Measurements from ENCODE around the gene PCSK6.
"Not testable (repeated sequence)": the region's sequence is repeated elsewhere in the genome, so short reads cannot be mapped to it uniquely, and the experiment has no call there.

PCSK6 gene

DNA sequence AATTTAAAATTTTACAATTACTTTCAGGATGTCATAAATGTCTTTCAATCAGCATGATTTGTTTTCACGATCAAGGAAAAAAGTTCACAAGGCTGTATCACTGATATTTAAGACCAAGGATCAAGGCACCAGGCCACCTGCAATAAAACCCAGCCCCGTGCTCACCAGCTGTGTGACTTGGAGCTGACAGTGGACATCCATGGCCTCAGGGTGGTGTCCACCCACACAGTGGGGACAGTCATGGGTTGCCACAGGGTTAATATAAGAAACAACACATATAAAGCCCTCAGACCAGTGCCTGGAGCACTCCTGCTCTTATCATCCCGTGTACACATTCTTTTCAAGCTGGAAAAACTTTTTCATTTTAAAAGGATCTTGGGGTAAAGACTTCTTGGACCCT, 56.5 kb downstream of the PCSK6 start:
- no peak for DNase-seq (ENCODE audit: low read depth, low spot score)

DNA sequence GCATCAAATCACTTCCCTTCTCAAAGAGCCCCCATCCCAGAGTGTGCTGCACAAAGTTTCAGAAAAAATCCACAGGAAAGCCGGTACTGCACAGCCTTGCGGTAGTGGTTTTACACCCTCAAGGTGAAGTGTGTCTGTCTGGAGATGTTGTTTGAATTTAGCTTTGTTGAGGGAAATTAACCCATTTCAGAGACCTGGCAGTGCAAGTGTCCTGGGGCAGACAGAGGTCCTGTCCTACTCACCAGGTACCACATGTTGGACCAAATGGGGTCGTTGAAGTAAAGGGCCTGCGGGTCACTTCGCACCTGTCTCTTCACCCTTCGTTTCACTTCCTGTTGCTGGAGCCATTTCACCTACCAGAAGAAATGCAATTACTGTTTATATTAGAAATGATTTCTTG, 57.8 kb downstream of the PCSK6 start:
- DNase-seq (ENCODE audit: low read depth, low spot score): no peak

DNA sequence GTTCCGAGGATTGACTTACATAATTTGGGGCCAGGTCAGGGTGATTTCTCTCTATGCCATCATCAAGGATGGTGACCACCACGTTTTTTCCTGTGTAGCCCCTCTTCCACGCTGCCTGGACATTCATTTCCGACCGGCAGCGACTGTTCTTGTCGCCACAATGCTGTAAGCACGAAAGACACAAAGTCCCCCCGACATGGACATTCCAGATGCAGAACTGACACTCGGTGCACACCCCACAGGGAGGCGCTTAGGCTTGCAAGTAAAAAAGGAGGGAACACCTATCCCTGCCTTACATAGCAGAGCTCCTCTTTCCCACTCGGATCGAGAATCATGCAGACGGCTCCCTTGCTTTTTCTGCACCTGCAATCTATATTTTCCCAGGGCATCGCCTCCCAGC, 58.2 kb downstream of the PCSK6 start:
- no peak for DNase-seq (ENCODE audit: low read depth, low spot score)

DNA sequence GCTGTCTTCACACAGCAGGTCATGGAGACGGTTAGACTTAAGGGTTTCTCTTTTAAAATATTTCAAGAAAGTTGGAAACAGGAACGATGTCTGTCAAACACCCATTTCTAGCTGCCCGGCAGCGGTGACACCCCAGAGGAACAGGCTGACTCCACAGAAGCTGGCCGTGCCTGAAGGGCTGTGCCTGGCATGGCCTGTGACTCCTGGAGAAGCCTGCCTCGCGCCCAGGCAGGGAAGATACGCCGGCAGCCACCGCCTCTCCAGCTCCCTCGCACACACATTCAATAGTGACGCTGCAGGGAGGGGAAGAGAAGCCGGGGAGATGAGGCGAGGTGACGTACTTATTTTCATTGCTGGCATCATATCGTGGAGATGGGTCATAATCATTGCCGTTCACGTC, 59.9 kb downstream of the PCSK6 start:
- no peak for DNase-seq (ENCODE audit: low read depth, low spot score)

DNA sequence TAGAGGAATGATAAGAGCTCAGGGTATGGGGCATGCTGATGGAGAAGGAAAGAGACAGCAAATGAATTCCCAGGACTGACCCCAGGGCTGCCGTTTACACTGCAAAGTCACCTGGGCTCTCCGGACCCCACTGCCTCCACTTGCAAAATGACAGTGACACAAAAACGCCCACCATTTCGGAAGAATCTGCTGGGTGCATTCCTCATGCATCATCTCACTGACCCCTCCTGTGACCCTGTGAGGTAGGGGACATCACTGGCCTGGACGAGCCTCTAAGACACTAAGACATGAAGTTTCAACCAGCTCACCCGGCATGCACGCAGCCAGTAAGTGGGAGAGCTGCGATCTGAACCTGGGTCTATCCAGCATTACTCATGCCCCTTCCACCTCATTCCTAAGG, 60.3 kb downstream of the PCSK6 start:
- no peak for DNase-seq (ENCODE audit: low read depth, low spot score)

DNA sequence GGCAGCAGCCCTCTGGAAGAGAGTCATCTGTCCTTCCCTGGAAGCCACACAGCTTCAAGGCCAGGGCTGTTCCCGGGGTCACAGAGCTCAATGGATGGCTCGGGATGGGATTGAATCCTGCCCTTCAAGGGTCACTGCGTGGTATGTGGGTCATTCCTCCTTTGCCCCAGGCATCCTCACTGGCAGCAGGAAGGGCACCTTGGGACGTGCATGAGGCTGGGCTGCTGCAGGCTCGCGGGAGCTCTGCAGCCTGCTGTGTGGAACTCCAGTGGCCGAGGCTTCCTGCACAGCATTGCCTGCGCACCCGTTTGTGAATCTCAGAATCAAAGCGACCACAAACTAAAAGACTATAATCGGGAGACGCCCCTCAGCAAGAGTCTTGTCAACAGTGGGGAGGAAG, 60.7 kb downstream of the PCSK6 start:
- no peak for DNase-seq (ENCODE audit: low read depth, low spot score)

DNA sequence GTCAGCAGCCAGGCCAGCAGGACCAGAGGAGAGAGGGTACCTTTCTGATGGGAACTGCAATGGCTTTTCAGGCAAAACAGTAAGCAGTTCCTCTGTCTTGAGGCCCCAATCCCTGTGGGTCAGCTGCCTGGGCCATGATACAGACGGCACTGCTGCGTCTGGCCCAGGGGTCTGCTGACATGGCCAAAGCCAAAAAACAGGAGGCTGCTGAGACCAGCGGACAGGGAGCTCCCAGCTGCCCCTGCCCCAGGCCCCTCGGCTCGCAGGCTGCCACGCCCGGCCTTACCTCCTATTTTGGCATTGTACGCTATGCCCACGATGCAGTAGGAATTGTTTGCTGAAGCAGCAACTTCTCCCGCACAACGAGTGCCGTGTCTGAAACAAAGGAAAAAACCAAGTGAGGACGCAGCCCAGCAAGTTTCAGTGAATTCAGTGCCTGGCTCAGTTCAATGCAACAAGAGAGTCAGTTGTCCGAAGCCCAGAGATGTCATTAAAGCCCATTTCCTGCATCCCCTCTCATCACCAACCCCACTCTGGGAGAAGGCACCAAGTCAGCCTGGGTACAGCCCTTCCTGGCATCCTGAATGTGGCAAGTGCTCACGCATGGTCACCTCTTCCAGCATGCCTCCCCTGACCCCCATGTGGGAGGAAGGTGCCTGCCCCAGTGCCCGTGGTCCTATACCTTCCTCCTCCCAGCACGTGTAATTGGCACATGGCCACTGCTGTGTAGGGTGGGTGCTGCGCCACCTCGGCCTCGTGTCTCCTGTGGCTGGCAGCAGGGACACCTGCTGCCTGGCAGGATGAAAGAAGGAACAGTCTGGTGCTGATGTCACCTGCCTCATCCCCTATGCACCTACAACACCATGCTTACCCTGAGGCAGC, 61.7 kb downstream of the PCSK6 start:
- no peak for DNase-seq (ENCODE audit: low read depth, low spot score)

DNA sequence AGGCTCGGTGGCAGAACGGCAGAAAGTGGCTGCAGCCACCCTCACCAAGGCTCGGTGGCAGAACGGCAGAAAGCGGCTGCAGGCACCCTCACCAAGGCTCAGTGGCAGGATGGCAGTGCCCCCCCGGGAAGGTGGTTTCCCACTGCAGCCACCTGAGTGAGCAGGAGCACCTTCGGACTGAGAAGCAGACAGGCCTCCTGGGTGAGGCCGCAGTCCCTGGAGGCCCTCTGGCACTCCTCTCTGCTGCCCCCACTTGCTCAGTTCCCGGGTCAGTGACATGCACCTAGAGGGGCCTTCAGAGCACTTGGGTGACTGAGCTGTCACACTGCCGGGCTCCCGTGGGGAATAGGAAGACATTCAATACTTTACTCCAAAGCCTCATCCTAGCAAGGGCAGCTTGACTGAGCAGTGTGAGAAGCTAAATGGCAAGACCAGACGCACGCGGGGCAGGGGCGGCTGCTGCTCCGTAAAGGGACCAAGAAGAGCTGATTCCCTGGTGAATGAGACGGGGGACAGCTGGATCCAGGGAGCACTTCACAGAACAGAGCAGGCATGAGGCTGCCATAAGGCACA, 62.7 kb downstream of the PCSK6 start:
- no peak for DNase-seq (ENCODE audit: low read depth, low spot score)

DNA sequence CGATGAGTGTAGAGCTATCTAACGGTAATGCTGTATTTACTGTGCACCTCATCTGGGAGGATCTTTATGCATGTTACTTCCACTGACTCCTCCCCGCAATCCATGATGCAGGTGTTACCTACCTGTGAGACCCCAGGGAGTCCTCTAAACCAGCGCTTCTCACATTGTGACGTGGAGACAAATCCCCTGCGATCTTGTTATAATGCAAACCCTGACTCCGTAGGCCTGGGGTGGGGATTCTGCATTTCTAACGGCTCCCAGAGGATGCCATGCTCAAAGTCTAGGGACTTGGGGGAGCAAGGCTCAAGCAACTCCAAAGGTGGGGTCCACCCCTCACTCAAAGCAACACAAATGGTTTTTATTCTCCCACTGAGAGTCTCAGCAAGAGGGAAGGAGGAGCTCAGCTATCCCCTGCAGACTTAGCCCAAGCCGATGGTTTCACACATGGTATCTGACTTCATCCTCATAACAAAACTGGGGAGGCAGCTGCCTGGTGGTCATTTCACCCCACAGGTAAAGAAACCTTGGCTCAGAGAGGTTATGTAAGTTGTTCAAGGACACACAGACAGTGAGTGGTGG, 63.6 kb downstream of the PCSK6 start:
- DNase-seq (ENCODE audit: low read depth, low spot score): no peak

DNA sequence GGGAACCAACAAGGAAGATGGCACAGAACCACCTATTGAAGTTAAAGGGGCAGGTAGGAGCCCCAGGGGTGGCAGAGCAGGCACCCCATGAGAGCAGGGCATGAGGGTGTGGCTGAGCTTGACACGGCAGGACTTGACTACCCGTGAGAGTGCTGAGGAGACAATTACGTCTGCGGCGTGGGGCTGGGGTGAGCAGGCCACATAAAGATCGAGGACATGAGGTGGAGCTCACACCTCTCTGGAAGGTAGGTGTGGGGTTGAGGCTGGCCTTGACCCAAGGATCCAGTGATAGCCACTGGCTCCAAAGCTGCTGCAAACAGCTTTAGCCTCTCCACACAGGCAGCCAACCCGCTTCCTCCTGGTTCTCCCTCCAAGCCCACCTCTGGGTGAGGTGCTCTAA, 64.5 kb downstream of the PCSK6 start:
- DNase-seq (ENCODE audit: low read depth, low spot score): no peak

DNA sequence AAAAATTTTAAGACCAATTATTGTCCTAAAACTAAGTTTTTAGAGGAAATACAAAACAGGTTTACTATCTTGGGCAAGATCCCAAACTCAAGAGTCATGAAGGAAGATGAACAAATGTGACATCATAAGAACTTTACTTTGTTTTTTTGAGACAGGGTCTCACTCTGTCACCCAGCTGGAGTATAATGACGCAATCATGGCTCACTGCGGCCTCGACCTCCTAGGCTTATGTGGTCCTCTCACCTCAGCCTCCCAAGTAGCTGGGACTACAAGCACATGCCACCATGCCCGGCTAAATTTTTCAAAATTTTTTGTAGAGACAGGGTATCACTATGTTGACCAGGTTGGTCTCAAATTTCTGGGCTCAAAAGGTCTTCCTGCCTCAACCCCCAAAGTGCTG, 69.3 kb downstream of the PCSK6 start:
- DNase-seq (ENCODE audit: low read depth, low spot score): no peak

DNA sequence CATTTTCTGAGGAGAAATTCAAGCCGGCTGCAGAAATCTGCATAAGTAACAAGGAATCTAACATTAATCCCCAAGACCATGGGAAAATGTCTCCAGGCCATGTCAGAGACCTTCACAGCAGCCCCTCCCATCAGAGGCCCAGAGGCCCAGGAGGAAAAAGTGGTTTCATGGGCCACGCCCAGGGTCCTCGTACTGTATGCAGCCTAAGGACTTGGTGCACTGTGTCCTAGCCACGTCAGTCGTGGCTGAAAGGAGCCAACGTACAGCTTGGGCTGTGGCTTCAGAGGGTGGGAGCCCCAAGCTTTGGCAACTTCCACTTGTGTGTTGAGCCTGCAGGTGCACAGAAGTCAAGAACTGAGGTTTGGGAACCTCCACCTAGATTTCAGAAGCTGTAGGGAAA, 73.0 kb downstream of the PCSK6 start:
- not testable (repeated sequence) for DNase-seq (ENCODE audit: low read depth, low spot score)

DNA sequence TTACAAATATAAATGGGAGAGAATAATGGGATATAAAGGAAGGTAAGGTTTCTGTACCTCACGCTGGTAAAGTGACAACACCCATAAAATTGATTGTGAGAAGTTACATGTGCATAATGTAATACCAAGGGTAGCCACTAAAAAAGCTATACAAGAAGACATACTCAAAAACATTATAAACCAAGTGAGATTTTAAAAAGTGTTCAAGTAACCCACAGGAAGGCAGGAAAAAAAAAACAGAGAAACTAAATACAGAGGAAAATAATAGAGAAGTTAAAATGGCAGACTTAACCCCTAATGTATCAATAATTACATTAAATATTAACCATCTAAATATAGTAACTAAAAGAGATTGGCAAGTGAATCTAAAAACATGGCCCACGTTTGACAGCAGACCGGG, 76.3 kb downstream of the PCSK6 start:
- no peak for DNase-seq (ENCODE audit: low read depth, low spot score)

DNA sequence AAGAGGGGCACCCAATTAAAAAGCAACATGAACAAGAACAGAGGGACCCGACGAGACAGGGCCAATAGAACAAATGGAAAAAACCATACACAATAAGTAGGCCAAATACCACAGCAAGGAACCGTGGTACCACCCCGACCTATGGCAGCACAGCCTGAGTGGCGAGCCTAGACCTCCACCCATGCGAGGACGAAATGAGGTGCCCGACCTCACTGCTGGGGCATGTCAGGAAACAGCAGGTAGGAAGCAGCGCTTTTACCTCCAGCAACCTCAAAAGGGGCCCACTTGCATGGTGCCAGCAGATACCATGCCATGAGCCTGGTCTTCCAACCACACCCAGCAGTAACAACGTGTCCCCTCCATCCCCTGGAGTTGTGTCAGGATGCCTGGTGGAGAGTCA, 77.9 kb downstream of the PCSK6 start:
- DNase-seq (ENCODE audit: low read depth, low spot score): no peak

DNA sequence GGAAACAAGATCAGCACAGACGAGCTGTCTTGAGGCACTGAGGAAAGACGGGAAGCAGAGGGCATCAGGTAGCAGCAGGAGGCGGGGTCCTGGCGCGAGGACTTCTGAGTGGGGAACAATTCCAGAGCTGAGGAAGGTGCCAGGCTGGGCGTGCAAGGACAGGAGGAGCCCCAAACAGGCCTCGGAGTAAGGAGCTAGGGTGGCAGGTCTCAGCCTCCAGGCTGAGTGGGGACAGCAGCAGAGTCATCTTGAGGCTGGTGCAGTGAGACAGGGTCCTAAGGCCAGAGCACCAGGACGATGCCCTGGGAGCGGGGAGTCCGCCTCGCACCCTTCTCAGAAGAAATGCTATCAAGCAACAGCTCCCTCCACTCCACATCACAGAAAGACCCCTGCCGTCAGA, 78.4 kb downstream of the PCSK6 start:
- DNase-seq (ENCODE audit: low read depth, low spot score): no peak

DNA sequence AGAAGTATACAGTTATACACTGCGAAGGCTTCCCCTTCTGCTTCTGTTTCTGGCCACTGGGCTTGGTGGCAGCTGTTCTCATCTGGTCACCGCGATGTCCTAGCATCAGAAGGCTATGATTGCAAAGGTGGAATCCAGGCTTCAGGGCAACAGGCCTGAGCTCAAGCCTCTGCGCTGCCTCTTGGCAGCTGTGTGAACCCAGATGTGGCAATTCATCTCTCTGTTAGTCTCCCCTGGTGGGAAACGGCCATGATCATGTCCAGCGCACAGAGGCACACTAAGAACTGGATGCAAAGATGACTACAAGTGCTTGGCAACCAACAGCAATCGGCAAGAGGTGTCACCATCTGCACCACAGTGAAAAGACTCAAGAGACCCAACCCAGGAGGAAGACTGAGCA, 78.9 kb downstream of the PCSK6 start:
- no peak for DNase-seq (ENCODE audit: low read depth, low spot score)

DNA sequence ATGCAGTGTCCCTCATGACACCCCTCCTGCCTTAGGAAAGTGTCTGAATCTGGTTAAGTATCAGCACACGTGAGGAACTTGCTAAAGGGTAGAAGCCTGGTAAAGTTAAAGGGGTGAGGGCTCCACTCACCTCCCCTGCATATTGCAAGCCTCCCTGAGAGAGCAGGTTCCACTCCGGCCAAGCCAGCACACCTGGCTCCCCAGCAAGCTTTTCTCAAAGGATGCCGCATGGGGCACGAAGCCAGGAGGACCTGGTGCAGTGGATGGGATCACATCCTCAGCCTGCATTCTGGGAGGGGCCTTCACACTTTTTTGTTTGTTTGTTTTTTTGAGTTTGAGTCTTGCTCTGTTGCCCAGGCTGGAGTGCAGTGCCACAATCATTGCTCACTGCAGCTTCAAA, 79.9 kb downstream of the PCSK6 start:
- no peak for DNase-seq (ENCODE audit: low read depth, low spot score)

DNA sequence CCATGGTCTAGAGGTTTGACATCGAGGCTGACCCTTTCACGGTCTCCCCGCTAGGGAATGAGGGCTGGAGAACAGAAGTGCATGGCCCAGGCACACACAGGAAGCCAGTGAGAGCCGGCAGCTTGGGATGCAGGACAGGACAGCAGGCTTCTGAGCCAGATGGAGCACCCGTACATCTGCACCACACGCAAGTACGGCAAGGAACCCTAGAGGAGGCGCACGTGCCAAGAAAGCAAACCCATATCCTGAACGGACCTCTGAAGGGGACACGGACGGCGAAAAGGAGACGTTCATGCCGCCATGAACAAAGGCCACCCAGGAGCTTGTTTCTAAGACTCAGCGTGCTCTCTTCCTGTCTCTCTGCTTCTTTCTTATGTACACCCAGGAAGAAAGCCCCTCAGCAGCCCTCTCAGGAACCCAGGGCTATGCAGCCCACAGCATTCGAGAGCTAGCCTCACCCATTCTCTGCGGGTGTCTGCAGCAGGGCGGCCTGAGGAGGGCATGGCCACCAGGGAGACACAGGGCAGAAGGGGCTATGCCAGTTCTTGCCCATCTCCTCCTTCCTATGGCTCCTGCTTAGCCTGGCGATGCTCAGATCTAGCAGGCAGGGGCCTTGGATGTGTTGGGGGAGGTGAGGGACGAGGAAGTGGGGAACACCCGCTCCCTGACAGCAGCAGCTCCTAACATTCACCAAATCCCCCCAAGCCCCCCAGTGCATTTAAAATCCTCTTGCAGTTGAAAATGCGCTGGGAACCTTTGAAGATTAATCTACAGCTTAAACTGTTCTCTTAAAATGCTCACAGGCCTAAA, 81.3 kb downstream of the PCSK6 start:
- no peak for DNase-seq (ENCODE audit: low read depth, low spot score)

DNA sequence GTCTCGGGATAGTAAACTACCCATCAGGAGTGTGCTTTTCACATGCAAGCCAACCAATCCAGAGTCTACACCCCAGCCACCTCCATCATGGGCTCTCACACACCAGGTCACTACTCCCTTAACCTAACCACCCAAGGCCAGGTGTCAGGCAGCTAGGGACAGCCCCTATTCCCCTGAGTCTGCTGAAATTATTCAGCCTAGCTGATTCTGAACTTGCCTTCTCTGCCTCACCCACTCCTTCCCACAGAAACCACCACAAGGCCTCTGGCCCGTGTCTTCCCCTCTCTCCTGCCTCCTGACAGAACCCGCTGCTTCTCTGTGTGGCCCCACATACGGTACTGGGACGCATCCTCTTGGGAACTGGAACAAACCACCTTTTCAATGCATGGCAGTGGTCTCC, 82.1 kb downstream of the PCSK6 start:
- DNase-seq (ENCODE audit: low read depth, low spot score): no peak

DNA sequence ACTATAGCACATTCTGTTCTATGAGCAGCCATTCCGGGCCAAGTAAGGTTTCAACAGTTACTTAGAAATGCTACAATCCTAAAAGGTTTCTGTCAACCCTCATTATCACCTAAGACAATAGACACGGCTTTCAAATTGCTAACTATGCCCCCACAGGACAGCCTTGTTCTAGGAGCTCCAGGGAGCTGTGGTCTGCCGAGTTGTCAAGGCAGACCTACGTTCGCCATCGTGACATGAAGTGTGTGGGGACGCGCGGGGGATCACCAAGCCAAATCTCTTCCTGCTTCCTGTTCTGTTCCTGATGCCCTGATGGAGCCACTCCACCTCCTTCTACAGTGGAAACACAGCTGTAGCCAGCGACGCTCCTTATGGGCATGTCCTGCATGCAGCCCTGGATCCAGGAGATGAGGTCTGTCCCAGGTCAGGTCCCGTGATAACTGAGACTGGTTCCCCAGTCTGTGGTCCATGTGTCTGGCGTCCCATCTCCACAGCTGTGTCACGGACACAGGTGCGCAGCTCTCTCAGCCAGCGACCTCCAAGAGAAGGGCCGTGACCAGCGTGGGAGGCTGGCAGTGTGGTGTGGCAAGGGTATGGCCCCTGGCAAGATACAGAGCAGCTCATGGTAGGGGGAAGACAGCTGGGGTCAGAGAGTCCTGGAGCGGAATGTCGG, 82.8 kb downstream of the PCSK6 start:
- no peak for DNase-seq (ENCODE audit: low read depth, low spot score)

DNA sequence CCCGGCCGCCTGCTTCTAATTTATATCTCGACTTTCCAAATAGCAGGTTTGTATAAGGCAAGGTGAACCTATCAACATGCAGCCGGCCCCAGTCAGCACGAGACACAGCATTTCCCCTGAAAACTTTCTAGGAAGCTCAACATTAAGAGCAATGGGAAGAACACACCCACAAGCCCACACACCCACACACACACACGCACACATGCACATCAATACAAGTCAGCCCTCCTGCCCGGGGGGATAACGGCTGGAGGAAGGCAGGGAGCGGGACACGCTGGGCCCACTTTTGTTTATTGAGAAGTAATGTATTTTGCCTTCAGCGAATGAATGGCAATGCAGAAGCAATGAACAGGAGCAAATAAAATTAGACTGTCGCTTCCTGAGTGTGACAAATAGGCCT, 83.5 kb downstream of the PCSK6 start:
- DNase-seq (ENCODE audit: low read depth, low spot score): no peak

DNA sequence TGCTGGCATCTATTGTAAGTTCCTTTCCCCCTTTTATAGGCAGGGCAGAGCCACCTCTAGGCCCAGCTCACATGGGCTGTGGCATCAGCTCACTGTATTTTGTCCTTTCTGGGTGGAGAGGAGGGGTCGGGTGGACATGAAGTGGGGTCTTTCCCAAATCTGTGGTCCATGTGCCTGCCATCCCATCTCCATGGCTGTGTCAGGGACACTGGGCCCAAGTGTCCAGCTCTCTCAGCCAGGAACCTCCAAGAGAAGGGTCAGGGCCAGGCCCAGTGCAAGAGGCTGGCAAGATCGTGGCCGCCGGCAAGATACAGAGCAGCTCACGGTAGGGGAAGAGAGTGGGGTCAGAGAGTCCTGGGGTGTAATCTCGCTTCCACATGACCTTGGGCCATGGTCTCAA, 85.3 kb downstream of the PCSK6 start:
- no peak for DNase-seq (ENCODE audit: low read depth, low spot score)

Data from activated CD4-positive, CD25-positive, alpha-beta regulatory T cell treated with anti-CD3 and anti-CD28 coated beads, Interleukin-2, amount 50 U/mL, for 16 hours (primary cell).